MCF 10A (cell line): ENCODE results near the gene FGD5. TPM values are rescaled to one million over a fixed set of nuclear protein-coding genes. Genes with fewer than 3 reads are reported as not detected.

Source experiments
- BruUV-seq: library from RNA; stranded (reverse); fragments of 400-500 nt; replicated peaks from 2 replicates; lab custom pipeline; 2021; lab: Mats Ljungman, UMichigan
- CTCF ChIA-PET: fragments of 300-600 bp; sonication (Branson Sonifier 250); formaldehyde crosslinking; extraction: SDS; loops from one replicate; lab custom pipeline; 2021; ENCODE audit warnings: antibody characterized with exemption, inconsistent platforms; lab: Yijun Ruan, JAX
- POLR2A ChIA-PET: fragments of 300-600, 350-650 bp; sonication (Branson Sonifier 250); formaldehyde crosslinking; extraction: SDS; loops from one replicate; lab custom pipeline; 2020; ENCODE audit warnings: antibody characterized with exemption, inconsistent platforms; lab: Yijun Ruan, JAX
- DNase-seq: peaks from one replicate; pipeline ENCODE4 v3.0.0-alpha.2; 2018; ENCODE audit not compliant: unreplicated experiment
- H3K27ac Mint-ChIP-seq: one replicate; pipeline ENCODE4 v1.8.0; 2022; ENCODE audit warnings: mild to moderate bottlenecking, low read depth, mixed read lengths; ENCODE audit not compliant: unreplicated experiment
- H3K27me3 Mint-ChIP-seq: one replicate; pipeline ENCODE4 v1.8.0; 2022; ENCODE audit warnings: mixed read lengths; ENCODE audit not compliant: insufficient read depth, unreplicated experiment
- H3K36me3 Mint-ChIP-seq: one replicate; pipeline ENCODE4 v1.8.0; 2022; ENCODE audit warnings: mild to moderate bottlenecking, moderate library complexity, mixed read lengths; ENCODE audit not compliant: insufficient read depth, unreplicated experiment
- H3K4me1 Mint-ChIP-seq: one replicate; pipeline ENCODE4 v1.8.0; 2022; ENCODE audit warnings: mixed read lengths; ENCODE audit not compliant: insufficient read depth, unreplicated experiment
- H3K4me3 Mint-ChIP-seq: one replicate; pipeline ENCODE4 v1.8.0; 2022; ENCODE audit warnings: mild to moderate bottlenecking, moderate library complexity, mixed read lengths; ENCODE audit not compliant: unreplicated experiment
- H3K9me3 Mint-ChIP-seq: one replicate; pipeline ENCODE4 v1.8.0; 2022; ENCODE audit warnings: mixed read lengths; ENCODE audit not compliant: unreplicated experiment
- intact Hi-C: fragments of 100-400 bp; cut with micrococcal nuclease; formaldehyde crosslinking; loops from 2 replicates; pipeline ENCODE4 v1.14.1; 2022
- total RNA-seq: library from RNA; stranded (reverse); gene quantifications from 2 replicates; pipeline ENCODE4 v1.2.3, GENCODE V29; 2022
- TF ChIP-seq, protein P1 (sequence below): fragments of 200-600 bp; IDR thresholded peaks from one replicate; pipeline ENCODE4 v1.8.0; 2022; ENCODE audit warnings: antibody characterized with exemption, mild to moderate bottlenecking; ENCODE audit not compliant: unreplicated experiment

Gene FGD5
- total RNA-seq, 1 experiment from 2014 or later: not detected

- H3K27me3 Mint-ChIP-seq: peaks cover 68% of the 10 kb centered on the region
Observed at GRCh38 chr3:14889943-14890342, 71.2 kb downstream of the FGD5 start.

GRCh38 chr3:14890476-14890875 lies 71.7 kb downstream of the FGD5 start:
- intact Hi-C loops: no loop called here
- Mint-ChIP-seq H3K27me3 (peaks cover 68% of the 10 kb centered on the region), H3K4me1 (no peaks in the 10 kb centered on the region), H3K4me3 (no peak overlapping the region), H3K9me3 (no peaks in the 10 kb centered on the region), H3K36me3 (no peaks in the 10 kb centered on the region), H3K27ac (no peak overlapping the region)
- ChIA-PET CTCF (no interaction called here), POLR2A (no interaction called here)
- no peak for DNase-seq
- TF ChIP-seq, protein P1, sequence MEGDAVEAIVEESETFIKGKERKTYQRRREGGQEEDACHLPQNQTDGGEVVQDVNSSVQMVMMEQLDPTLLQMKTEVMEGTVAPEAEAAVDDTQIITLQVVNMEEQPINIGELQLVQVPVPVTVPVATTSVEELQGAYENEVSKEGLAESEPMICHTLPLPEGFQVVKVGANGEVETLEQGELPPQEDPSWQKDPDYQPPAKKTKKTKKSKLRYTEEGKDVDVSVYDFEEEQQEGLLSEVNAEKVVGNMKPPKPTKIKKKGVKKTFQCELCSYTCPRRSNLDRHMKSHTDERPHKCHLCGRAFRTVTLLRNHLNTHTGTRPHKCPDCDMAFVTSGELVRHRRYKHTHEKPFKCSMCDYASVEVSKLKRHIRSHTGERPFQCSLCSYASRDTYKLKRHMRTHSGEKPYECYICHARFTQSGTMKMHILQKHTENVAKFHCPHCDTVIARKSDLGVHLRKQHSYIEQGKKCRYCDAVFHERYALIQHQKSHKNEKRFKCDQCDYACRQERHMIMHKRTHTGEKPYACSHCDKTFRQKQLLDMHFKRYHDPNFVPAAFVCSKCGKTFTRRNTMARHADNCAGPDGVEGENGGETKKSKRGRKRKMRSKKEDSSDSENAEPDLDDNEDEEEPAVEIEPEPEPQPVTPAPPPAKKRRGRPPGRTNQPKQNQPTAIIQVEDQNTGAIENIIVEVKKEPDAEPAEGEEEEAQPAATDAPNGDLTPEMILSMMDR: no peak
- no TSS peak for BruUV-seq

More at GRCh38 chr3:14889943-14890342, 71.2 kb downstream of the FGD5 start:
- H3K4me1 Mint-ChIP-seq: no peaks in the 10 kb centered on the region
- DNase-seq: no peak
- TF ChIP-seq, protein P1: no peak
- intact Hi-C loops: no loop called here
- ChIA-PET POLR2A (interaction anchor here (0.6 to 1.1 kb wide), 2 partner anchors 15 to 281 kb away, joined by 3 to 4 read pairs; no protein-coding TSS in a partner anchor), CTCF (no interaction called here)
- H3K9me3 Mint-ChIP-seq: no peaks in the 10 kb centered on the region
- H3K4me3 Mint-ChIP-seq: no peak overlapping the region
- no peaks in the 10 kb centered on the region for H3K36me3 Mint-ChIP-seq
- no peak overlapping the region for H3K27ac Mint-ChIP-seq
- no TSS peak for BruUV-seq

- Mint-ChIP-seq H3K4me1 (no peaks in the 10 kb centered on the region), H3K9me3 (no peaks in the 10 kb centered on the region), H3K27me3 (peaks cover 68% of the 10 kb centered on the region), H3K4me3 (no peak overlapping the region), H3K36me3 (no peaks in the 10 kb centered on the region), H3K27ac (no peak overlapping the region)
- DNase-seq: no peak
- ChIA-PET CTCF (no interaction called here), POLR2A (no interaction called here)
- BruUV-seq: no TSS peak
- intact Hi-C loops: no loop called here
- TF ChIP-seq, protein P1: no peak
Observed at GRCh38 chr3:14891135-14892132, 72.7 kb downstream of the FGD5 start.

- Mint-ChIP-seq H3K36me3 (no peaks in the 10 kb centered on the region), H3K4me1 (no peaks in the 10 kb centered on the region), H3K9me3 (no peaks in the 10 kb centered on the region), H3K4me3 (no peak overlapping the region), H3K27ac (no peak overlapping the region), H3K27me3 (peaks cover 65% of the 10 kb centered on the region)
- BruUV-seq: no TSS peak
- no peak for DNase-seq
- TF ChIP-seq, protein P1: no peak
- ChIA-PET CTCF (interaction anchor here (0.6 kb wide), 2 partner anchors 240 to 315 kb away, joined by 3 to 4 read pairs; no protein-coding TSS in a partner anchor), POLR2A (interaction anchor here (0.6 kb wide), 1 partner anchor 45 kb away, joined by 3 read pairs; no protein-coding TSS in a partner anchor)
- intact Hi-C loops: no loop called here
Observed at GRCh38 chr3:14892226-14892625, 73.5 kb downstream of the FGD5 start.
